ENCODE results near the gene ZFC3H1.

Gene ZFC3H1

GRCh38 chr12:71639341-71639760 is 24.3 kb downstream of the ZFC3H1 start:
- DNase-seq (ENCODE audit: low spot score) = peak; percentile 51

GRCh38 chr12:71638499-71638898 is 25.1 kb downstream of the ZFC3H1 start:
- no peak for DNase-seq (ENCODE audit: low spot score)

- peak; percentile 73 for DNase-seq (ENCODE audit: low spot score)
These were observed 26.9 kb downstream of the ZFC3H1 start for GRCh38 chr12:71636704-71637115.

GRCh38 chr12:71627438-71628002 is 36.1 kb downstream of the ZFC3H1 start:
- no peak for DNase-seq (ENCODE audit: low spot score)

GRCh38 chr12:71626768-71627167 is 36.9 kb downstream of the ZFC3H1 start:
- no peak for DNase-seq (ENCODE audit: low spot score)

GRCh38 chr12:71626098-71626497 is 37.5 kb downstream of the ZFC3H1 start:
- DNase-seq (ENCODE audit: low spot score) = no peak

GRCh38 chr12:71625476-71625875 is 38.2 kb downstream of the ZFC3H1 start:
- no peak for DNase-seq (ENCODE audit: low spot score)

GRCh38 chr12:71621938-71622337 is 41.7 kb downstream of the ZFC3H1 start:
- no peak for DNase-seq (ENCODE audit: low spot score)

GRCh38 chr12:71610031-71610795 is 53.4 kb downstream of the ZFC3H1 start:
- no peak for DNase-seq (ENCODE audit: low spot score)

GRCh38 chr12:71607494-71608330 is 55.9 kb downstream of the ZFC3H1 start:
- DNase-seq (ENCODE audit: low spot score) = peak; percentile 75

- no peak for DNase-seq (ENCODE audit: low spot score)
These were observed 58.6 kb downstream of the ZFC3H1 start for GRCh38 chr12:71605039-71605438.

- DNase-seq (ENCODE audit: low spot score) = peak; percentile 13
These were observed 60.7 kb downstream of the ZFC3H1 start for GRCh38 chr12:71602761-71603577.

- DNase-seq (ENCODE audit: low spot score) = no peak
These were observed 62.1 kb downstream of the ZFC3H1 start for GRCh38 chr12:71601546-71601945.

GRCh38 chr12:71599210-71599609 is 64.4 kb downstream of the ZFC3H1 start:
- DNase-seq (ENCODE audit: low spot score) = no peak

GRCh38 chr12:71594214-71594948 is 69.3 kb downstream of the ZFC3H1 start:
- DNase-seq (ENCODE audit: low spot score) = no peak

- DNase-seq (ENCODE audit: low spot score) = no peak
These were observed 70.8 kb downstream of the ZFC3H1 start for GRCh38 chr12:71592841-71593240.

- no peak for DNase-seq (ENCODE audit: low spot score)
These were observed 72.0 kb downstream of the ZFC3H1 start for GRCh38 chr12:71591601-71592000.

GRCh38 chr12:71589478-71589881 is 74.2 kb downstream of the ZFC3H1 start:
- DNase-seq (ENCODE audit: low spot score) = no peak

- no peak for DNase-seq (ENCODE audit: low spot score)
These were observed 76.6 kb downstream of the ZFC3H1 start for GRCh38 chr12:71587012-71587411.

- DNase-seq (ENCODE audit: low spot score) = no peak
These were observed 78.4 kb downstream of the ZFC3H1 start for GRCh38 chr12:71585218-71585617.

GRCh38 chr12:71584356-71584755 is 79.3 kb downstream of the ZFC3H1 start:
- DNase-seq (ENCODE audit: low spot score) = no peak
